ENCODE measurements around the gene TRIML1. TPM values are rescaled to one million over a fixed set of nuclear protein-coding genes. Genes with fewer than 3 reads are reported as not detected.

TRIML1 gene
- total and polyA plus RNA-seq, 12 donors, result not detected

- Histone ChIP-seq H3K36me3 (replicated peaks in 1 of 2) (no peaks in the 10 kb centered on the region), H3K4me3 (no peak overlapping the region), H3K27me3 (no peaks in the 10 kb centered on the region), H3K27ac (no peak overlapping the region), H3K4me1 (replicated peaks in 1 of 2) (no peaks in the 10 kb centered on the region), H3K9me3 (replicated peaks in 1 of 3) (no peaks in the 10 kb centered on the region)
- no peak for TF ChIP-seq CTCF (IDR thresholded peaks at IDR 0.05)
- no peak for TF ChIP-seq POLR2A (IDR thresholded peaks at IDR 0.05)
- 89 to 94% (median 91%) methylated on average over 2 of the region's 2 CpGs for WGBS, 4 donors
- DNase-seq, result no peak
- intact Hi-C loops (cut with DNase I), result no loop called here
Observed at GRCh38 chr4:188187106-188187505, 47.9 kb downstream of the TRIML1 start.

GRCh38 chr4:188190461-188190860, 51.2 kb downstream of the TRIML1 start:
- 61 to 78% (median 72%) methylated on average over 3 of the region's 3 CpGs for WGBS, 4 donors

GRCh38 chr4:188194421-188194820, 55.2 kb downstream of the TRIML1 start:
- WGBS, 4 donors, result 73 to 93% (median 87%) methylated on average over 5 of the region's 5 CpGs
- no peaks in the 10 kb centered on the region for H3K27me3 ChIP-seq

More at GRCh38 chr4:188190461-188190860, 51.2 kb downstream of the TRIML1 start:
- intact Hi-C loops (cut with DNase I), result no loop called here
- H3K27ac ChIP-seq, result no peak overlapping the region
- H3K27me3 ChIP-seq, result no peaks in the 10 kb centered on the region
- no peaks in the 10 kb centered on the region for H3K4me1 ChIP-seq (replicated peaks in 1 of 2)
- no peak for DNase-seq
- H3K4me3 ChIP-seq, result no peak overlapping the region
- H3K36me3 ChIP-seq (replicated peaks in 1 of 2), result no peaks in the 10 kb centered on the region
- TF ChIP-seq CTCF (IDR thresholded peaks at IDR 0.05) (no peak), POLR2A (IDR thresholded peaks at IDR 0.05) (no peak)
- no peaks in the 10 kb centered on the region for H3K9me3 ChIP-seq (replicated peaks in 1 of 3)

GRCh38 chr4:188195389-188195985, 56.2 kb downstream of the TRIML1 start:
- 42 to 52% (median 48%) methylated on average over 8 of the region's 8 CpGs for WGBS, 4 donors
- intact Hi-C loops (cut with DNase I), result no loop called here

More at GRCh38 chr4:188194421-188194820, 55.2 kb downstream of the TRIML1 start:
- TF ChIP-seq POLR2A (IDR thresholded peaks at IDR 0.05) (no peak), CTCF (IDR thresholded peaks at IDR 0.05) (no peak)
- no peak for DNase-seq
- H3K9me3 ChIP-seq (replicated peaks in 1 of 3), result no peaks in the 10 kb centered on the region
- no peak overlapping the region for H3K27ac ChIP-seq
- no peak overlapping the region for H3K4me3 ChIP-seq
- no peaks in the 10 kb centered on the region for H3K4me1 ChIP-seq (replicated peaks in 1 of 2)
- intact Hi-C loops (cut with DNase I), result no loop called here
- no peaks in the 10 kb centered on the region for H3K36me3 ChIP-seq (replicated peaks in 1 of 2)

More at GRCh38 chr4:188195389-188195985, 56.2 kb downstream of the TRIML1 start:
- Histone ChIP-seq H3K4me3 (peak overlapping the region in 1 of 4 donors; percentile 25), H3K36me3 (replicated peaks in 1 of 2) (no peaks in the 10 kb centered on the region), H3K9me3 (replicated peaks in 1 of 3) (no peaks in the 10 kb centered on the region), H3K4me1 (replicated peaks in 1 of 2) (no peaks in the 10 kb centered on the region), H3K27me3 (no peaks in the 10 kb centered on the region), H3K27ac (no peak overlapping the region)
- no peak for TF ChIP-seq POLR2A (IDR thresholded peaks at IDR 0.05)
- no peak for TF ChIP-seq CTCF (IDR thresholded peaks at IDR 0.05)
- DNase-seq, result peak in 1 of 7 donors; percentile 13

Measured in adrenal gland (tissue), 12 donors.